KG1 (cell line): Measurements from ENCODE around the gene KIAA0825.
"Not testable (repeated sequence)": the region's sequence is repeated elsewhere in the genome, so short reads cannot be mapped to it uniquely, and the experiment has no call there.

Experiments
- DNase-seq: peaks from one replicate; lab custom pipeline; 2025; lab: John Stamatoyannopoulos, UW

KIAA0825 gene

GRCh38 chr5:94174748-94175411, 443.5 kb downstream of the KIAA0825 start:
- no peak for DNase-seq

GRCh38 chr5:94173100-94173499, 445.3 kb downstream of the KIAA0825 start:
- no peak for DNase-seq

- not testable (repeated sequence) for DNase-seq
Observed at GRCh38 chr5:94171070-94171469, 447.3 kb downstream of the KIAA0825 start.

GRCh38 chr5:94170158-94170557, 448.2 kb downstream of the KIAA0825 start:
- DNase-seq = not testable (repeated sequence)

GRCh38 chr5:94168151-94168550, 450.3 kb downstream of the KIAA0825 start:
- DNase-seq = no peak

- no peak for DNase-seq
Observed at GRCh38 chr5:94161801-94162200, 456.6 kb downstream of the KIAA0825 start.

- DNase-seq = no peak
Observed at GRCh38 chr5:94159144-94159543, 459.3 kb downstream of the KIAA0825 start.

- DNase-seq = no peak
Observed at GRCh38 chr5:94157704-94158539, 460.5 kb downstream of the KIAA0825 start.

- no peak for DNase-seq
Observed at GRCh38 chr5:94154672-94155071, 463.7 kb downstream of the KIAA0825 start.

- DNase-seq = no peak
Observed at GRCh38 chr5:94153736-94154450, 464.5 kb downstream of the KIAA0825 start.

- DNase-seq = not testable (repeated sequence)
Observed at GRCh38 chr5:94143621-94144020, 474.8 kb downstream of the KIAA0825 start.

GRCh38 chr5:94140300-94140699, 478.1 kb downstream of the KIAA0825 start:
- DNase-seq = no peak

GRCh38 chr5:94130077-94130476, 488.3 kb downstream of the KIAA0825 start:
- no peak for DNase-seq

- DNase-seq = no peak
Observed at GRCh38 chr5:94125107-94125506, 493.3 kb downstream of the KIAA0825 start.

GRCh38 chr5:94116317-94116716, 502.1 kb downstream of the KIAA0825 start:
- DNase-seq = not testable (repeated sequence)

- DNase-seq = no peak
Observed at GRCh38 chr5:94113087-94113486, 505.3 kb downstream of the KIAA0825 start.

GRCh38 chr5:94111209-94112004, 507.0 kb downstream of the KIAA0825 start:
- peak; percentile 37 for DNase-seq

- no peak for DNase-seq
Observed at GRCh38 chr5:94103514-94104245, 514.7 kb downstream of the KIAA0825 start.
